ENCODE measurements around the gene RUNX1.

Gene RUNX1

GRCh38 chr21:34934350-34934749 is 114.8 kb downstream of the RUNX1 start:
- no peak overlapping the region for H3K4me3 Mint-ChIP-seq
- H3K27me3 Mint-ChIP-seq, result no peaks in the 10 kb centered on the region
- no peaks in the 10 kb centered on the region for H3K9me3 Mint-ChIP-seq
- no peak for DNase-seq (ENCODE audit: low spot score in 2 of 2)
- H3K4me1 Mint-ChIP-seq, result peaks cover 41% of the 10 kb centered on the region
- peak overlapping the region; percentile 95 for H3K27ac Mint-ChIP-seq
- no peak for ATAC-seq (ENCODE audit: low read depth)
- peaks cover 2% of the 10 kb centered on the region for H3K36me3 Mint-ChIP-seq

- Mint-ChIP-seq H3K9me3 (no peaks in the 10 kb centered on the region), H3K4me3 (peak overlapping the region; percentile 68), H3K4me1 (peaks cover 41% of the 10 kb centered on the region), H3K27me3 (no peaks in the 10 kb centered on the region), H3K27ac (peak overlapping the region; percentile 95), H3K36me3 (peaks cover 2% of the 10 kb centered on the region)
- DNase-seq (ENCODE audit: low spot score in 2 of 2), result peak; percentile 27 to 33
- ATAC-seq (ENCODE audit: low read depth), result peak; percentile 99
Observed at GRCh38 chr21:34933609-34934335, 115.3 kb downstream of the RUNX1 start.

- ATAC-seq (ENCODE audit: low read depth) (no peak), DNase-seq (ENCODE audit: low spot score in 2 of 2) (no peak)
- Mint-ChIP-seq H3K4me1 (peaks cover 40% of the 10 kb centered on the region), H3K9me3 (no peaks in the 10 kb centered on the region), H3K36me3 (peaks cover 4% of the 10 kb centered on the region), H3K4me3 (no peak overlapping the region), H3K27me3 (no peaks in the 10 kb centered on the region), H3K27ac (peak overlapping the region; percentile 95)
Observed at GRCh38 chr21:34932233-34932632, 116.9 kb downstream of the RUNX1 start.

- Mint-ChIP-seq H3K36me3 (peaks cover 7% of the 10 kb centered on the region), H3K4me1 (peaks cover 43% of the 10 kb centered on the region), H3K4me3 (no peak overlapping the region), H3K9me3 (no peaks in the 10 kb centered on the region), H3K27me3 (no peaks in the 10 kb centered on the region), H3K27ac (no peak overlapping the region)
- ATAC-seq (ENCODE audit: low read depth), result no peak
- DNase-seq (ENCODE audit: low spot score in 2 of 2), result no peak
Observed at GRCh38 chr21:34930971-34931370, 118.1 kb downstream of the RUNX1 start.

- no peak for ATAC-seq (ENCODE audit: low read depth)
- Mint-ChIP-seq H3K36me3 (peaks cover 16% of the 10 kb centered on the region), H3K4me3 (no peak overlapping the region), H3K4me1 (peaks cover 46% of the 10 kb centered on the region), H3K27ac (no peak overlapping the region), H3K9me3 (no peaks in the 10 kb centered on the region), H3K27me3 (no peaks in the 10 kb centered on the region)
- DNase-seq (ENCODE audit: low spot score in 2 of 2), result no peak
Observed at GRCh38 chr21:34928637-34929036, 120.5 kb downstream of the RUNX1 start.

GRCh38 chr21:34927992-34928391 is 121.1 kb downstream of the RUNX1 start:
- no peaks in the 10 kb centered on the region for H3K27me3 Mint-ChIP-seq
- DNase-seq (ENCODE audit: low spot score in 2 of 2), result no peak
- peaks cover 44% of the 10 kb centered on the region for H3K4me1 Mint-ChIP-seq
- H3K4me3 Mint-ChIP-seq, result no peak overlapping the region
- H3K27ac Mint-ChIP-seq, result no peak overlapping the region
- no peak for ATAC-seq (ENCODE audit: low read depth)
- no peaks in the 10 kb centered on the region for H3K9me3 Mint-ChIP-seq
- H3K36me3 Mint-ChIP-seq, result peaks cover 18% of the 10 kb centered on the region

GRCh38 chr21:34926803-34927467 is 122.2 kb downstream of the RUNX1 start:
- Mint-ChIP-seq H3K27me3 (no peaks in the 10 kb centered on the region), H3K4me1 (peaks cover 40% of the 10 kb centered on the region), H3K27ac (no peak overlapping the region), H3K4me3 (no peak overlapping the region), H3K9me3 (no peaks in the 10 kb centered on the region), H3K36me3 (peaks cover 19% of the 10 kb centered on the region)
- DNase-seq (ENCODE audit: low spot score in 2 of 2) (no peak), ATAC-seq (ENCODE audit: low read depth) (no peak)

GRCh38 chr21:34925597-34925996 is 123.5 kb downstream of the RUNX1 start:
- peaks cover 21% of the 10 kb centered on the region for H3K36me3 Mint-ChIP-seq

GRCh38 chr21:34924771-34925419 is 124.2 kb downstream of the RUNX1 start:
- peak; percentile 91 for ATAC-seq (ENCODE audit: low read depth)
- peak overlapping the region; percentile 82 for H3K27ac Mint-ChIP-seq
- H3K9me3 Mint-ChIP-seq, result no peaks in the 10 kb centered on the region
- H3K36me3 Mint-ChIP-seq, result peaks cover 20% of the 10 kb centered on the region
- H3K4me3 Mint-ChIP-seq, result no peak overlapping the region
- peaks cover 40% of the 10 kb centered on the region for H3K4me1 Mint-ChIP-seq
- peak in 1 of 2 donors; percentile 18 for DNase-seq (ENCODE audit: low spot score in 2 of 2)
- no peaks in the 10 kb centered on the region for H3K27me3 Mint-ChIP-seq

More at GRCh38 chr21:34925597-34925996, 123.5 kb downstream of the RUNX1 start:
- no peak overlapping the region for H3K4me3 Mint-ChIP-seq
- no peaks in the 10 kb centered on the region for H3K27me3 Mint-ChIP-seq
- H3K4me1 Mint-ChIP-seq, result peaks cover 39% of the 10 kb centered on the region
- DNase-seq (ENCODE audit: low spot score in 2 of 2), result no peak
- peak overlapping the region; percentile 82 for H3K27ac Mint-ChIP-seq
- ATAC-seq (ENCODE audit: low read depth), result no peak
- no peaks in the 10 kb centered on the region for H3K9me3 Mint-ChIP-seq

GRCh38 chr21:34924194-34924593 is 124.9 kb downstream of the RUNX1 start:
- H3K4me1 Mint-ChIP-seq, result peaks cover 45% of the 10 kb centered on the region
- H3K9me3 Mint-ChIP-seq, result no peaks in the 10 kb centered on the region
- peak overlapping the region; percentile 82 for H3K27ac Mint-ChIP-seq
- ATAC-seq (ENCODE audit: low read depth) (no peak), DNase-seq (ENCODE audit: low spot score in 2 of 2) (no peak)
- peaks cover 20% of the 10 kb centered on the region for H3K36me3 Mint-ChIP-seq
- no peak overlapping the region for H3K4me3 Mint-ChIP-seq
- no peaks in the 10 kb centered on the region for H3K27me3 Mint-ChIP-seq

GRCh38 chr21:34923626-34924025 is 125.5 kb downstream of the RUNX1 start:
- Mint-ChIP-seq H3K36me3 (peaks cover 20% of the 10 kb centered on the region), H3K27me3 (no peaks in the 10 kb centered on the region), H3K4me3 (no peak overlapping the region), H3K27ac (no peak overlapping the region), H3K9me3 (no peaks in the 10 kb centered on the region), H3K4me1 (peaks cover 46% of the 10 kb centered on the region)
- DNase-seq (ENCODE audit: low spot score in 2 of 2) (no peak), ATAC-seq (ENCODE audit: low read depth) (no peak)

- no peak for ATAC-seq (ENCODE audit: low read depth)
Observed at GRCh38 chr21:34923202-34923601, 125.9 kb downstream of the RUNX1 start.

GRCh38 chr21:34922479-34922878 is 126.6 kb downstream of the RUNX1 start:
- DNase-seq (ENCODE audit: low spot score in 2 of 2), result no peak
- Mint-ChIP-seq H3K36me3 (peaks cover 21% of the 10 kb centered on the region), H3K27ac (no peak overlapping the region), H3K4me1 (peaks cover 45% of the 10 kb centered on the region), H3K4me3 (no peak overlapping the region), H3K9me3 (no peaks in the 10 kb centered on the region), H3K27me3 (no peaks in the 10 kb centered on the region)
- no peak for ATAC-seq (ENCODE audit: low read depth)

More at GRCh38 chr21:34923202-34923601, 125.9 kb downstream of the RUNX1 start:
- DNase-seq (ENCODE audit: low spot score in 2 of 2), result no peak
- H3K9me3 Mint-ChIP-seq, result no peaks in the 10 kb centered on the region
- peaks cover 20% of the 10 kb centered on the region for H3K36me3 Mint-ChIP-seq
- no peaks in the 10 kb centered on the region for H3K27me3 Mint-ChIP-seq
- no peak overlapping the region for H3K27ac Mint-ChIP-seq
- no peak overlapping the region for H3K4me3 Mint-ChIP-seq
- peaks cover 46% of the 10 kb centered on the region for H3K4me1 Mint-ChIP-seq

- no peaks in the 10 kb centered on the region for H3K9me3 Mint-ChIP-seq
- H3K36me3 Mint-ChIP-seq, result peaks cover 27% of the 10 kb centered on the region
- no peak for DNase-seq (ENCODE audit: low spot score in 2 of 2)
- H3K27me3 Mint-ChIP-seq, result no peaks in the 10 kb centered on the region
- no peak overlapping the region for H3K27ac Mint-ChIP-seq
- ATAC-seq (ENCODE audit: low read depth), result no peak
- H3K4me3 Mint-ChIP-seq, result no peak overlapping the region
- H3K4me1 Mint-ChIP-seq, result peaks cover 49% of the 10 kb centered on the region
Observed at GRCh38 chr21:34921151-34921550, 128.0 kb downstream of the RUNX1 start.
